Vagina (tissue), 2 donors: Measurements from ENCODE around the gene ITFG1. TPM values are rescaled to one million over a fixed set of nuclear protein-coding genes. Genes with fewer than 3 reads are reported as not detected.
A peak's percentile ranks its signal among the peaks of the same experiment; 100 is the strongest.

Experiments used
- DNase-seq, 2 donors: peaks; one replicate each; pipeline ENCODE4 v3.0.0-alpha.2; 2017; ENCODE audit errors: extremely low spot score in 2 of 2
- H3K27ac ChIP-seq: fragments of 200-600 bp; sonication (generic); one replicate; pipeline ENCODE4 v1.5.1; 2019
- H3K27me3 ChIP-seq: fragments of 200-600 bp; sonication (generic); one replicate; pipeline ENCODE4 v1.5.1; 2019
- H3K36me3 ChIP-seq, 2 donors: fragments of 200-600 bp; sonication (generic); one replicate each; pipeline ENCODE4 v1.5.1; 2017 to 2019
- H3K4me1 ChIP-seq: fragments of 200-600 bp; sonication (generic); one replicate; pipeline ENCODE4 v1.5.1; 2019
- H3K4me3 ChIP-seq, 2 donors: fragments of 200-600 bp; sonication (generic); 1 replicate in 1 of 2; 2 replicates in 1 of 2; pipeline ENCODE4 v1.5.1; 2016 to 2019
- H3K9me3 ChIP-seq: fragments of 200-600 bp; sonication (generic); one replicate; pipeline ENCODE4 v1.5.1; 2019
- CTCF ChIP-seq, 3 experiments: fragments of 450-650 bp in 2 of 3; fragments of 200-600 bp in 1 of 3; sonication (generic) in 1 of 3; IDR thresholded peaks; one replicate each; pipeline ENCODE4 v1.5.1; 2017 to 2019; ENCODE audit warnings: antibody characterized with exemption in 3 of 3, mild to moderate bottlenecking in 2 of 3, moderate library complexity in 2 of 3
- POLR2A ChIP-seq, 2 donors: fragments of 450-650 bp; IDR thresholded peaks; one replicate each; pipeline ENCODE4 v1.6.1; 2017; ENCODE audit warnings: antibody characterized with exemption in 2 of 2, mild to moderate bottlenecking in 2 of 2, moderate library complexity in 2 of 2
- POLR2AphosphoS5 ChIP-seq, 2 donors: sonication (generic); formaldehyde crosslinking; IDR thresholded peaks; one replicate each; pipeline ENCODE4 v1.9.0; 2017; ENCODE audit warnings: antibody characterized with exemption in 2 of 2, mild to moderate bottlenecking in 2 of 2, low read depth in 1 of 2; ENCODE audit not compliant: insufficient read depth in 1 of 2
- intact Hi-C: fragments of 100-400 bp; cut with DNase I; formaldehyde crosslinking; loops from one replicate; pipeline ENCODE4 v1.15.1; 2023
- total RNA-seq: library from RNA; depleted of rRNA; stranded (reverse); fragments of >200 nt; gene quantifications from one replicate; pipeline ENCODE4 v1.2.3, GENCODE V29; 2016

The ITFG1 gene
- total RNA-seq, 1 donor from 2014 or later, result 24.8 TPM

DNA sequence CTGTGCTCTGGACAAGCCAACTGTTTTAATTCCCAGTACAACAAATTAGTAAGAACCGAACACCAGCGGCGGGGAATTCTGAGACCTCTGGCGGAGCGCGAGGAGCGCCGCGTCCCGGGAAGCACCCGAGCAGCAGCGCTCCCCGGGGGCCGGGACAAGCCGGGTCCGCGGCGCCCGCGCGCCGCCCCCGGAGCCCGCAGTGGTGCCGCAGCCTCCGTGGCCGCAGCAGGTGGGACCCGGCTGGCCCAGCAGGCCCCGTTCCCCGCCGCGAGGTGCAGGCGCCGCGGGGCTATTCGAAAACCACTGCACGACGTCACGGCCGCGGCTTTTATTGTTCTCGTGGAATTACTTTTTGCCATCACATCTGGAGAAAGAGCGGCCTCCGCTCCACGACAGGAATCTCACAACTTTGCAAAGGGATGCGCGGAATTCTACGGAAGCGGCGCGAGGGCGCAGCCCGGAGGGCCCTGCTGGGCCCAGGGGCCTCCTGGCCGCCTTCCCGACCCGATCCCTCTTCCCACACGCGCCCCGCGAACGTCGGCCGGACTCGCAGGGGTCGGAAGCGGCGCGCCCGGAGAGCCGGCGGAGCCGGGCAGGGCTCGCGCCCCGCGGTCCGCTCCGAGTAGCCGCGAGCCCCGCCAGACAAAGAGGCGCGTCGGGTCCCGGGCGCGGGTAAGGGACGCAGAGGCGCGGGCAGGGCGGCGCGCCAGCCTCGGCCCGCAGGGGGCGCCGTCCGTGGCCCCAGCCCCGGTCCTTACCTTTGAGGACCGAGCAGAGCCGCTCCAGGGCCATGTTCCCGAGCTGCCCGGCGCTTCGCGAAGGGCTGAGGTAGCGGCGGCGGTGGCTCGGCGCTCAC lies 317.8 kb downstream of the ITFG1 start:
- H3K4me1 ChIP-seq, result peaks cover 14% of the 10 kb centered on the region
- no peaks in the 10 kb centered on the region for H3K9me3 ChIP-seq
- no peaks in the 10 kb centered on the region for H3K27me3 ChIP-seq
- peak overlapping the region; percentile 49 to 52 for H3K4me3 ChIP-seq
- DNase-seq, result no peak
- intact Hi-C loops, result loop anchor here (5.0 kb wide), 1 partner anchor 1014 kb away; the partner anchor contains the start of gene ABCC12
- H3K27ac ChIP-seq, result peak overlapping the region; percentile 48
- TF ChIP-seq CTCF (IDR thresholded peaks at IDR 0.05), result peak in 2 of 3 experiments; percentile 34 to 39
- TF ChIP-seq POLR2AphosphoS5 (IDR thresholded peaks at IDR 0.05; ENCODE audit: insufficient read depth in 1 of 2, low read depth in 1 of 2), result no peak
- H3K36me3 ChIP-seq, result no peaks in the 10 kb centered on the region

GRCh38 chr16:47142486-47142820 lies 318.4 kb downstream of the ITFG1 start:
- peak overlapping the region; percentile 49 to 52 for H3K4me3 ChIP-seq
- H3K27ac ChIP-seq, result no peak overlapping the region
- no peaks in the 10 kb centered on the region for H3K27me3 ChIP-seq
- intact Hi-C loops, result loop anchor here (5.0 kb wide), 1 partner anchor 1015 kb away; the partner anchor contains the start of gene ABCC12
- no peaks in the 10 kb centered on the region for H3K36me3 ChIP-seq
- no peaks in the 10 kb centered on the region for H3K9me3 ChIP-seq
- DNase-seq, result no peak
- peaks cover 14% of the 10 kb centered on the region for H3K4me1 ChIP-seq
- TF ChIP-seq POLR2AphosphoS5 (IDR thresholded peaks at IDR 0.05; ENCODE audit: insufficient read depth in 1 of 2, low read depth in 1 of 2) (no peak), POLR2A (IDR thresholded peaks at IDR 0.05) (no peak), CTCF (IDR thresholded peaks at IDR 0.05) (no peak)

- Histone ChIP-seq H3K9me3 (no peaks in the 10 kb centered on the region), H3K4me3 (peak overlapping the region; percentile 49 to 52), H3K27me3 (no peaks in the 10 kb centered on the region), H3K4me1 (peaks cover 14% of the 10 kb centered on the region), H3K27ac (no peak overlapping the region), H3K36me3 (no peaks in the 10 kb centered on the region)
- DNase-seq, result no peak
- intact Hi-C loops, result loop anchor here (5.0 kb wide), 1 partner anchor 1015 kb away; the partner anchor contains the start of gene ABCC12
- TF ChIP-seq POLR2A (IDR thresholded peaks at IDR 0.05), result no peak
- peak; percentile 55 to 81 (median 77) for TF ChIP-seq CTCF (IDR thresholded peaks at IDR 0.05)
- peak in 1 of 2 donors; percentile 47 for TF ChIP-seq POLR2AphosphoS5 (IDR thresholded peaks at IDR 0.05; ENCODE audit: insufficient read depth in 1 of 2, low read depth in 1 of 2)
Observed at GRCh38 chr16:47141773-47142485, 318.9 kb downstream of the ITFG1 start.

DNA sequence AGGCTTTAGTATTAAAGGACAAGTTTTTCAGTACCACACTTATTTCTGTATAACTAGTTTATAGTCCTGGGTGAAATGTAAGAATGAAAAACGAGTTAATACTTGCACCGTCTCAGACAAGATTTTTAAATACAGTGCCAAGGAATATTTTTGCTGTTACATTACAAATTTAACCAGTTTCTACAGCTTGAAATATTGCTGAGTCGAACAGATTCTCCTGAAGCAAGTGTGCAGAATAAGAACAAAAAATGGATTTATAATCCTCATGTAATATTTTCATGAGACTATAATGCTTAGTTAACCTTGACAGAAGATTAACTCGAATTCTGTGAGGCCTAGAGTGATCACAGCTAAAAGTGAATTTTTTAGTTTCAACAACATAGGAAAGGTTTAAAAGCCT lies 320.2 kb downstream of the ITFG1 start:
- intact Hi-C loops, result loop anchor here (5.0 kb wide), 1 partner anchor 1017 kb away; the partner anchor contains the start of gene ABCC12
- no peaks in the 10 kb centered on the region for H3K9me3 ChIP-seq
- H3K27ac ChIP-seq, result no peak overlapping the region
- no peak for DNase-seq
- H3K4me3 ChIP-seq, result no peak overlapping the region
- no peaks in the 10 kb centered on the region for H3K36me3 ChIP-seq
- H3K27me3 ChIP-seq, result no peaks in the 10 kb centered on the region
- peaks cover 14% of the 10 kb centered on the region for H3K4me1 ChIP-seq
- TF ChIP-seq POLR2AphosphoS5 (IDR thresholded peaks at IDR 0.05; ENCODE audit: insufficient read depth in 1 of 2, low read depth in 1 of 2) (no peak), CTCF (IDR thresholded peaks at IDR 0.05) (no peak), POLR2A (IDR thresholded peaks at IDR 0.05) (no peak)
